GM12865 (cell line): Measurements from ENCODE around the gene MYL11.
A peak's percentile ranks its signal among the peaks of the same experiment; 100 is the strongest.

ENCODE experiments used
- DNase-seq: peaks from one replicate; pipeline ENCODE4 v3.0.0; 2010; ENCODE audit warnings: low read depth
- H3K4me3 ChIP-seq: 2 replicates; pipeline ENCODE4 v1.5.1; 2011; ENCODE audit warnings: mild to moderate bottlenecking, low read depth, low read length, control low read depth
- CTCF ChIP-seq: IDR thresholded peaks from 2 replicates; pipeline ENCODE4 v1.5.1; 2011; ENCODE audit warnings: low read length, control low read depth, low read depth, inconsistent platforms; ENCODE audit not compliant: insufficient read depth; ENCODE audit errors: missing control alignments

MYL11 gene

DNA sequence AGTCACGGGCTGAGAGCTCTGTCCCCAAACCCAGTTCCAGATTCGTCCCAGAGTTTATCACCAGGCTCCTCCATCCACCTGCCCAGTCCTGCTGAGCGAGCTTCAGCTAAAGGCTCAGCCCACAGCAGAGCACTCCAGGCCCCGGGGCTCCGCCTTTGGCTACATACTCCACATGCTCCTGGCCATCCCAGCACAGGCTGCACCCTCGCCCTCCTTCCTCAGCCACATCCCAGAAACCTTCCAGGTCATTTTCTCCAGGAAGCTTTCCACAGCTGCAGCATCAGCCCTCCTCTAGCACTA lies 14.8 kb upstream of the MYL11 start:
- TF ChIP-seq CTCF = no peak
- no peak for DNase-seq
- H3K4me3 ChIP-seq = no peak overlapping the region

- TF ChIP-seq CTCF = no peak
- no peak for DNase-seq
- H3K4me3 ChIP-seq = no peak overlapping the region
Measured at GRCh38 chr16:30361180-30361579, 13.4 kb upstream of the MYL11 start.

DNA sequence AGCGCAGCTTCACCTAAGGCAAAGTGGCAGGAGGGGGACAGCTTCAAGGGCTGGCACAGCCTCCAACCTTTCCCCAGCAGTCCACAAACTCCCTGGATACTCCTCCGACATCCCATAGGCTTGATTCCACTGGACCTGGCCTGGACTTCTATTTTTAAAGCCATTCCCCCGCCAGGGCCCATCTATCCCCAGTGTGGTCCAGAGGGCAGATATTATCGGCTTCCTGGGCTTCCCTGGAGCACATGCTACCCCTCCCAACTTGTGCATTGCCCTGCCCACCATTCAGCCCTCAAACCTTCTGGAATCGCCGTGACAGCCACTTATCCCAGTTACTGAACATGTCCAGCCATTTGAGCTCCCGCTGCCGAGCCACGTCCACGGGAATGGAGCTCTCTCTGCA lies 9.4 kb upstream of the MYL11 start:
- DNase-seq = no peak
- TF ChIP-seq CTCF = no peak
- H3K4me3 ChIP-seq = no peak overlapping the region

DNA sequence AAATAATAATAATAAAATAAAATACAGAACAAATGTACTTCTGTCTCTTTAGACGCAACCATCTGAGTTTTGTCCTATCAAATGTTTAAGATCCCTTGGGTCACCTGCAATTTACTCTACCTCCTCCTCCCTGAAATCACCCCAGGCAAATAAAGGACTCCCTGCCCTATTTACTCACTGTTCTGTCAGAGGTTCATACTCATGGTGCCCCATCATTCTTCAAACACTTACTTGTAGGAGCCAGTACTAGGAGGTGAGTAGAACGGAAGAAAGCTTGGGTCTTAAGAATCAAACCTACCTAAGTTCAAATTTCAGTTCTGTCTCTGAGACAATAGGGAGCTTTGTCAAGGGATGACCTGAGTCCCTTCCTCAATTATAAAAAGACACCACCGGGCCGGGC lies 8.1 kb upstream of the MYL11 start:
- DNase-seq = no peak
- no peak for TF ChIP-seq CTCF
- H3K4me3 ChIP-seq = no peak overlapping the region

GRCh38 chr16:30367349-30368009 lies 7.1 kb upstream of the MYL11 start:
- peak overlapping the region; percentile 92 for H3K4me3 ChIP-seq
- no peak for TF ChIP-seq CTCF
- DNase-seq = no peak

DNA sequence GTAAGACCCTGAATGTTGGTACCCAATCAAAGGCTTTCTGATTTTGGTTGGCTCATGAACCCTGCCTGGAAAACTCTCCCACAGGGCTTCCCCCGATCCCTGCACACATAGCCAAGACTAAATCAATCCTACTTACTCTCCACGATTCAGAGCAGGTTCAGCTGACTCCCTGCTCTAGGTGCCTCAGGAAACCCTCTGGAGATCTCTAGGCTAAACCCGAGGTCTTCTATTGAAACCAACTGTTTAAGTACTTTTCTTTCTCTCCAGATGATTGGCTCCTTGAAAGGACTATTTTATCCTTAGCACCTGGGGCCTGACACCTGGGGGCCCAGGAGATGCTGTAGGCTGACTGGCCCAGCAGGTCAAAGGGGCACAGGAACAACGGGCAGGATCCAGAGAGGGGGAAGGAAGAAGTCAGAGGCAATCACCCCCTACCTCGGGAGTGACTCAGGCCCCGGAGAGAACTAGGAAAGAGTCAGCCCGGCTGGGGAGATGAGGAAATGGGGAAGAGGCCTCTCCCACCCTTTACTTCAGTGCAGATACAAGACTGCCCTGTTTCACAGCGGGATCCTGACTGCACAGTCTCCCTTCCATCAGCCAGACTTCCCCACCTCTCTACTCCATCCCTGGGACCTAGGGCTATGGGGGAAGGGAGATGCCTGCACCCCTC lies 6.3 kb upstream of the MYL11 start:
- DNase-seq = no peak
- TF ChIP-seq CTCF = no peak
- peak overlapping the region; percentile 92 for H3K4me3 ChIP-seq

DNA sequence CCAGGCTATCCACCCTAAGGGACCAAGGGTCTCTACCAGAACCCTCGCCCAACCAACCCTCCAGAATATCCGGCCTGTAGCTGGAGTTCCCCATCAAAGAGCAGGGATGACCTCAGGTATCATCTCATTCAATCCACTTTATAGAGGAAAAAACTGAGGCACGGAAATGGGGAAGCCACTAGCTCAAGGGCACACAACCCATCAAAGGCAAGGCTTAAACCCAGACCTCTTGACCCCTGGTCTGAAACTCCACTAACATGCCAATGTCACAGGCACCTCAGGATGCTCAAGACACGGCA lies 5.9 kb upstream of the MYL11 start:
- no peak for TF ChIP-seq CTCF
- H3K4me3 ChIP-seq = peak overlapping the region; percentile 92

More for the DNA sequence above, 5.9 kb upstream of the MYL11 start:
- no peak for DNase-seq
